IPS-15b (cell line): ENCODE measurements around the gene PTK6.

Experiments used
- H3K27me3 ChIP-seq: one replicate; pipeline ENCODE4 v1.6.1; 2013; ENCODE audit warnings: low read length; ENCODE audit not compliant: control insufficient read depth, insufficient read depth
- H3K36me3 ChIP-seq: one replicate; pipeline ENCODE4 v1.6.1; 2013; ENCODE audit warnings: low read length; ENCODE audit not compliant: control insufficient read depth, insufficient read depth
- H3K4me1 ChIP-seq: one replicate; pipeline ENCODE4 v1.6.1; 2013; ENCODE audit warnings: mild to moderate bottlenecking, low read length; ENCODE audit not compliant: control insufficient read depth, insufficient read depth
- H3K4me3 ChIP-seq: one replicate; pipeline ENCODE4 v1.5.1; 2013; ENCODE audit warnings: low read depth, low read length
- H3K9ac ChIP-seq: one replicate; pipeline ENCODE4 v1.6.1; 2013; ENCODE audit warnings: low read depth, mild to moderate bottlenecking, low read length
- H3K9me3 ChIP-seq: one replicate; pipeline ENCODE4 v1.6.1; 2013; ENCODE audit warnings: mild to moderate bottlenecking, low read length; ENCODE audit not compliant: control insufficient read depth, insufficient read depth

The PTK6 gene

DNA sequence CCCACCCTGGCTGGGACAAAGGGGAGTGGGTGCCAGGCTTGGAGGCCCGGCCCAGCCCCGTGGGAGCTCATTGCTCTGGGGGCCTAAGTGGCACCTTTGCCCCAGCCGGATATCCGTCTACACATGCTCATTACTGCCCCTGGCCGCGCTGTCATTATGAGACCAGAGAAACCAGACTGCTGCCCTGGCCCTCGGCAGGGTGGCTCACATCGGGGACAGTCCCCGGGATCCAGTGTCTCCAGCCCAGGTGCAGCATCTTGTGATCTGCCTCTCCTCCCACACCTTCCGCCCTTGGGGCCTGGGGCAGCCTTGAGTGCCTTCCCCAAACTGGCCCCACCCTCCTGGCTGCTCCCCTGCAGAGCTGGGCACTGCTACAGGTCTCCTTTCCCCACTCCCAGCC is 5.5 kb upstream of the PTK6 start:
- H3K27me3 ChIP-seq, result no peaks in the 10 kb centered on the region
- no peaks in the 10 kb centered on the region for H3K9me3 ChIP-seq
- no peaks in the 10 kb centered on the region for H3K36me3 ChIP-seq
- H3K4me3 ChIP-seq, result no peak overlapping the region
- no peak overlapping the region for H3K9ac ChIP-seq
- H3K4me1 ChIP-seq, result no peaks in the 10 kb centered on the region

DNA sequence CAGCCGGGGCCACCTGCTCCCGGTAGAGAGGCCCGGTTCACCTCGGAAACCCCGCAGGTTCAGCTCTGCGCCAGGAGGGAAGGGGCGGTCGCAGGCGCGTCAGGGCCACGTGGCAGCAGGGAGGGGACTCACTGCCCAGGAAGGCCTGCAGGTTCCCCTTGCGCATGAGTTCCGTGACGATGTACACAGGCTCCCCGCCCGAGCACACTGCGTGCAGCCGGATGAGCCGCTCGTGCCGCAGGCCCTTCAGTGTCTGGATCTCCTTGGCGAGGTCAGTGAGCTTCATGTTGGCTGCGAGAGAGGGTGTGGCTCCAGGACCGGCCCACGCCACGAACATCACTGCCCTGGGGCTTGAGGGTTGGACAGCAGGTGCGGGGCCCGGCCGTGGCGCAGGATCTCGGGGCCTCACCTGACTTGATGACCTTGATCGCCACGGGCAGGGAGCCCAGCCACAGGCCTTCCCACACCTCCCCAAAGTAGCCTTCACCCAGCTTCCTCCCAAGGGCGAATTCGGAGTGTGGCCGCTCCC is 4.9 kb upstream of the PTK6 start:
- no peak overlapping the region for H3K4me3 ChIP-seq
- H3K9ac ChIP-seq, result no peak overlapping the region
- no peaks in the 10 kb centered on the region for H3K36me3 ChIP-seq
- no peaks in the 10 kb centered on the region for H3K9me3 ChIP-seq
- H3K4me1 ChIP-seq, result no peaks in the 10 kb centered on the region
- no peaks in the 10 kb centered on the region for H3K27me3 ChIP-seq

DNA sequence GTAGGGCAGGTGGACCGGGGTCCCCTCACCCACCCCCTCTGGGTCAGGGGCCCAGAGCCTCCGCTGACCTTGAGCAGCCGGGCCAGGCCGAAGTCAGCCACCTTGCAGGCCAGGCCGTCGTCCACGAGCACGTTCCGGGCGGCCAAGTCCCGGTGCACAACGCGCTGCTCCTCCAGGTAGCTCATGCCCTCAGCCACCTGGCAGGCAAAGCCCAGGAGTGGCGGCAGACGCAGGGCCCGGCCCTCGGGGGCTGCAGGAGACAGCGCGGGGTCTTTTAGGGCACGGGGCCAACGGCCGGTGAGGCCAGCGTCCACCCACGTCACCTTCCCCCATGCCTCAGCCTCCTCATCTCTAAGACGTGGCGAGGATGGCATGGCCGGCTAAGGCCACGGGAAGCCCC is 4.2 kb upstream of the PTK6 start:
- H3K27me3 ChIP-seq, result no peaks in the 10 kb centered on the region
- no peak overlapping the region for H3K9ac ChIP-seq
- H3K4me3 ChIP-seq, result no peak overlapping the region
- H3K36me3 ChIP-seq, result no peaks in the 10 kb centered on the region
- H3K9me3 ChIP-seq, result no peaks in the 10 kb centered on the region
- no peaks in the 10 kb centered on the region for H3K4me1 ChIP-seq

DNA sequence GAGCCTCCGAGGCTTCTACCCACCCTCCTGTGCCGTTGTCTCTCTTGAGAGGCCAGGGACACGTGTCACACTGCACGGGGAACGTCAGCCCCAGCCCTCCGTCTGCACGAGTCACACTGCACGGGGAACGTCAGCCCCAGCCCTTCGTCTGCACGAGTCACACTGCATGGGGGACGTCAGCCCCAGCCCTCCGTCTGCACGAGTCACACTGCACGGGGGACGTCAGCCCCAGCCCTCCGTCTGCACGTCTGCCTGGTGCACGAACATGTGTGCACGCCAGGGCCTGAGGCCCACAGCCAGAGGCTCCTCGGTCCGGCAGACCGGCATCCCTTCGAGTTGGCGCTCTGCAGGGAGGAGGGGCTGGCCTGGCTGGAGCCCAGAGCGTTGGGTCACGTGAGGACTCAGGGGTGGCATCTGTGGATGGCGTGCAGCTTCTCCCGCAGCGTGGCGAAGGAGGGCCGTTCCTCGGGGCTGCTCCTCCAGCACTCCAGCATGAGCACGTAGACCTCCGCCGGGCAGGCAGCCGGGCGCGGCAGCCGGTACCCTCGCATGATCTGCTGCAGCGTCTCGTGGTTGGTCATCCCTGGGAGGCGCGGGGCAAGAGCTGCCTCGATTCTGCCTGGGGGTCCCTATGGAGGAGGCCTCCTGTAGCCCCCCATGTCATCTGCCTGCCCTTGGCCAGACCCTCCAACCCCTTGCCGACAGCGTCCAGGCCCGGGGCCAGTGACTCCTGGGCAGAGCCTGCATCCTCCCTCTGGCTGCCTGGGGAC is 3.4 kb upstream of the PTK6 start:
- H3K36me3 ChIP-seq, result no peaks in the 10 kb centered on the region
- no peak overlapping the region for H3K9ac ChIP-seq
- no peaks in the 10 kb centered on the region for H3K27me3 ChIP-seq
- no peaks in the 10 kb centered on the region for H3K4me1 ChIP-seq
- no peaks in the 10 kb centered on the region for H3K9me3 ChIP-seq
- no peak overlapping the region for H3K4me3 ChIP-seq

- no peak overlapping the region for H3K9ac ChIP-seq
- no peak overlapping the region for H3K4me3 ChIP-seq
- H3K9me3 ChIP-seq, result no peaks in the 10 kb centered on the region
- H3K4me1 ChIP-seq, result no peaks in the 10 kb centered on the region
- H3K36me3 ChIP-seq, result no peaks in the 10 kb centered on the region
- H3K27me3 ChIP-seq, result no peaks in the 10 kb centered on the region
Measured at GRCh38 chr20:63539441-63540370, 2.5 kb upstream of the PTK6 start.

GRCh38 chr20:63539092-63539430 is 1.9 kb upstream of the PTK6 start:
- no peaks in the 10 kb centered on the region for H3K36me3 ChIP-seq
- H3K9ac ChIP-seq, result no peak overlapping the region
- no peaks in the 10 kb centered on the region for H3K27me3 ChIP-seq
- no peaks in the 10 kb centered on the region for H3K4me1 ChIP-seq
- H3K4me3 ChIP-seq, result no peak overlapping the region
- H3K9me3 ChIP-seq, result no peaks in the 10 kb centered on the region

DNA sequence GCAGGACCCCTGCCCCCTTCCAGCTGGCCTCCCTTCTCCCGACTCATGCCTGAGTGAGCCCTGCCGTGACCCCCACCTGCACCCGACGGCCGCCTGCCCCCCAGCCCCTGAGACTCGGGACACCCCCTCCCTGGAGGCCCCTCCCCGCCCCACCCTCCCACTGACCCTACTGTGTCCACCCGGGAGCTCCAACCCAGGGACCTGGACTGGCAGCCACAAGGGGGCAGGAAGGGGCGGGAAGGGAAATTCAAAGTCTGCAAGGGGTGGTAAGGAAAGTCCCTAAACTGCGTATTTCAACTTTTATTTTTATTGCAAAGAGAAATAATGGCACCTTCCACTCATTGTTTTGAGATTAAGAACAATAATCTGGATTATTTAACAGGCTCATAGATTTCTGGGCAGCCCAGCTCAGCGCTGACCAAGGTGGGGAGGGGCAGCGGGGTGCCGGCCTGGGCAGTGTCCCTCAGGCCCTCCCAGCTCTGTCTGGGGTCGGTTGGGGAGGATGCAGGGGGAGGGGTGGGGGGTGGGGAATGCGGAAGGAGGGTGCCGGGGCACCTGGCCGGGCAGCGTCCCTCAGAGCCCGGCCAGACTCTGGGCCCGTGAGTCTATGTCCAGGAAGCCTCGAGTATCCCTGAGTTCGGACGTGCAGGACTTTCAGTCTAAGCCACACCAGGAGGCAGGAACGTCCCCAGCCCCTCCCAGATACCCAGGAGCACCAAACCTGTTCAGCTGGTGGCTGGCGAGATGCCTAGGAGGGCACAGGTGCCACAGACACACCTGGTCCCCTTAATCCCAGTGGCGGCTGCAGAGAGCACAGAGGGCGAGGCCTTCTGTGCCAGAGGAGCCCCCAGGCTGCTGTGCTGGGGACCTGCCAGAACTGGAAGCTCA is 1.3 kb upstream of the PTK6 start:
- no peaks in the 10 kb centered on the region for H3K4me1 ChIP-seq
- no peaks in the 10 kb centered on the region for H3K36me3 ChIP-seq
- no peaks in the 10 kb centered on the region for H3K27me3 ChIP-seq
- no peaks in the 10 kb centered on the region for H3K9me3 ChIP-seq
- no peak overlapping the region for H3K9ac ChIP-seq
- H3K4me3 ChIP-seq, result peak overlapping the region; percentile 27

GRCh38 chr20:63537525-63538203 is 488 bp upstream of the PTK6 start:
- Histone ChIP-seq H3K4me3 (peak overlapping the region; percentile 27), H3K4me1 (no peaks in the 10 kb centered on the region), H3K27me3 (no peaks in the 10 kb centered on the region), H3K36me3 (no peaks in the 10 kb centered on the region), H3K9me3 (no peaks in the 10 kb centered on the region), H3K9ac (no peak overlapping the region)

DNA sequence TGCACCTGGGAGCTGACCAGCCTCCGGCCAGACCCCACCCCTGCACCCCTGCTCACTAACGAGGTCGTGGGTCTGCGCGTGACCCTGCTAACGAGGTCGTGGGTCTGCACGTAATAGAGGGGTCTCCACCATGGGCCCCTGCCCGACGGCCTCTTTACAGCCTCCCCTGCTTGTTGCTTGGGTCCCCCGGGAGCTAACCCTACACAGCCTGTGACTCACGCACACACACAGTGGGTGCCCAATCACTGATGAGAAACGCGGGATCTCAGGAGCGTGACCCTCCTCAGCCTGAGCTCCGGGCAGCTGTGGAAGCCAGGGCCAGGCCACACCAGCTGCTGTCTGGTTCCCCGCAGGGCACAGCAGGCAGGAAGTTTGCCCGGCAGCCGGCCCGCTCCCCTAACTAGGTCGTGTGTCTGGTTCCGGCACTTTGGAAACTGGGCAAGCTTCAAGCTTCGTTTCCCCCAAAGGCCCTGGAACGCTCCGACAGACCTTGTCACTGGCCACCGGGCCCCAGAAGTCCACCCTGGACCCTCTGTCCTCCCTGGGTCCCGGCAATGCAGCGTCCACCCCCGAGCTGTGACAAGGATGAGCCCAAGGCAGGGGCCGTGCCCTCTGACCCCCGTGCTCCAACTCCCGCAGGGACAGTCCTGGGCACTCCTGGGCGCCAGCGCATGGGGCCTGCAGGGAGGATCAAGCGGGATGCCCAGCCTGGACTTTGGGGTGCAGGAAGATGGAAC is 767 bp downstream of the PTK6 start:
- Histone ChIP-seq H3K4me1 (no peaks in the 10 kb centered on the region), H3K4me3 (no peak overlapping the region), H3K9me3 (no peaks in the 10 kb centered on the region), H3K27me3 (no peaks in the 10 kb centered on the region), H3K36me3 (no peaks in the 10 kb centered on the region), H3K9ac (no peak overlapping the region)

DNA sequence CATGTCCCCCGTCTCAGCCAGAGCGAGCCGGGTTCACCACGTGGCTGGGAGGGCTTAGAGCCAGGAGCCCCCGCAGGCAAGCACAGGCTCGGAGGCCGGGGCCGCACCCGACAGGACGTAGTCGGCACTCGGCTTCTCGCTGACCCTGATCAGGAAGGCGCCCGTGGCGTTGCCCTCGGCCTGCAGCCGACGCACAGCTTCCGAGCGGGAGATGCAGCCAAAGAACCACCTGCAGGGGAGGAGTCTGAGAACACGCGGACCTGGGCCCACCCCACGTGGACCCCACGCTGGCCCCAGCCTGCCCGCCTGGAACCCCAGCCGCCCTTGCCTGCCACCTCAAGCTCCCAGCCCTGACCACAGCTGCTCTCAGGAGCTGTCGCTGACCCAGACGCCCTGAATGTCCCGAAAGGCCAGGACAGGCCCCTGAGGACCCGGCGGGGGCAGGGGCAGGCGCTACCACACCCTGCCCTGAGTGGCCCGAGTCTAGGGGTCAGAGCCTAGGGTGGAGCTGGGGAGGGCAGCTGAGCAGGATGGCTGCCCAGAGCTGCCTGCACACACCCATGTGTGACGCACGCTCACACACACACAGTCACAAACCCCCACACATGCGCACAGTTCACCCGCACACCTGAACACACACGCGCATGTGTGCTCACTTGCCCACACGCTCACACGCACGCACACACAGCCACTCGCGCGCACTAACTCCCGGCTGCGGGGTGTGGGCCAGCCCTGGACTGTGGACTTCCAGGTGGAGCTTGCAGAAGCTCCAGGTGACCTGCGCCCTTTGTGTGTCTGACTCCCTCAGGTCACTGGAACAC is 2.1 kb downstream of the PTK6 start:
- no peaks in the 10 kb centered on the region for H3K36me3 ChIP-seq
- H3K27me3 ChIP-seq, result no peaks in the 10 kb centered on the region
- no peaks in the 10 kb centered on the region for H3K4me1 ChIP-seq
- H3K4me3 ChIP-seq, result no peak overlapping the region
- no peak overlapping the region for H3K9ac ChIP-seq
- H3K9me3 ChIP-seq, result no peaks in the 10 kb centered on the region
